Fibroblast of skin of right quadriceps (primary cell): ENCODE data around the gene ZNF740.
"Not testable (repeated sequence)": the region's sequence is repeated elsewhere in the genome, so short reads cannot be mapped to it uniquely, and the experiment has no call there.

Source experiments
- DNase-seq: peaks from one replicate; pipeline ENCODE4 v3.0.0-alpha.2; 2013

ZNF740 gene, protein sequence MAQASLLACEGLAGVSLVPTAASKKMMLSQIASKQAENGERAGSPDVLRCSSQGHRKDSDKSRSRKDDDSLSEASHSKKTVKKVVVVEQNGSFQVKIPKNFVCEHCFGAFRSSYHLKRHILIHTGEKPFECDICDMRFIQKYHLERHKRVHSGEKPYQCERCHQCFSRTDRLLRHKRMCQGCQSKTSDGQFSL

DNA sequence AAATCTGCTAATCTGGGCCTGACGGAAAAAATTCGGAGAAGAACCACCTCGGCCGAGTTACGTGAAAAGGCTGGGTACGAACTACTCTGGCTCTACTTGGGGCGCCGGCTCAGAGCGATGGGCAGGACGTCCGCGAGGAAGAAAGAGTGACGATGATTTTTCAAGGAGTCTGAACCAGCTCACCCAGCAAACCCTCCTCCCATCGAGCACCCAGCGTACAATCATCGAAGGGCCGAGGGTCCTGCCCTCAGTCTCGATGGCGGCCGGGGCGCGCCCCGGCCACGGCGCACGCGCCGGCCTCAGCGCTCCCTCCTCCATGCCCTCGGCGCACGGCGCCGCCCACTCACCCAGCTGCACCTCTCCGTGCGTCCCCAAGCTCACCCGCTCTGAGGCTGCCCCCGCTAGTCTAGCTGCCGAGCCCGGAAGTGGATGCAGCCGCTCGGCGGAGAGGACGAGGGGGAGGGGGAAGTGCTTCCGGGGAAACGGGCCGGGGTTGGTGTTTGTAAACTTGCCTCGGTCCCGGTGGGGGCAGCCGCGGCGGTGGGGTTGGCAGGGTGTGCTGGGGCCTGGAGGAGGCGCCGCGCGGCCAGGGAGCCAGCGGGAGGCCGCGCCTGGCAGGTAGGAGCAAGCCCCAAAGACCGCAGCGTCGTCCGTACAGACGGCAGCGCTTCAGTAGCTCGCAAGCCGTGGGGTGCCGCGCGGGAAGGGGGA is at the start of gene ZNF740, which contains the start of gene CSAD:
Gene ZNF740, plus strand, starts transcription at position 503 of the 711 bp plus-strand sequence. CDS start 1,262 bp downstream, outside the sequence.
Gene CSAD, minus strand, starts transcription at position 706 of the 711 bp plus-strand sequence. CDS start 7,455 bp downstream, outside the sequence.
- peak; percentile 98 for DNase-seq

DNA sequence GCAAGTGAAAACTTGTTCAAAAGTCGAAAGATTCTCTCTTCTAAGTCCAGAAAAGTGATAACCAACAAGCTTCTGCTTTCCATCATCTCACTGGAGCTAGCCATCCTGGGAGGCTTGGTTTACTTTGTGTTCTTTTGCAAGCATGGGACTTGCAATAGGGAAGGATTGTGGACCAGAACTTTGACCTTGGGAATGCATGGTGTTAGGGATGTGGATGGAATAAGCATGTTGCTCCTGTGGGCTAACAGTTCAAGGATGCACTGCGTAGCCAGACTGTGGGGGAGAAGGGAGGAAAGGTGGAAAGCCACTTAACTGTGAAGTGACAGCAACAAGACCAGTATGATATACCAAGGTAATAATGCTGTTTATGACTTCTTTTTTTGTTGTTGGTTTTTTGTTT is 48.7 kb upstream of the ZNF740 start:
- no peak for DNase-seq

DNA sequence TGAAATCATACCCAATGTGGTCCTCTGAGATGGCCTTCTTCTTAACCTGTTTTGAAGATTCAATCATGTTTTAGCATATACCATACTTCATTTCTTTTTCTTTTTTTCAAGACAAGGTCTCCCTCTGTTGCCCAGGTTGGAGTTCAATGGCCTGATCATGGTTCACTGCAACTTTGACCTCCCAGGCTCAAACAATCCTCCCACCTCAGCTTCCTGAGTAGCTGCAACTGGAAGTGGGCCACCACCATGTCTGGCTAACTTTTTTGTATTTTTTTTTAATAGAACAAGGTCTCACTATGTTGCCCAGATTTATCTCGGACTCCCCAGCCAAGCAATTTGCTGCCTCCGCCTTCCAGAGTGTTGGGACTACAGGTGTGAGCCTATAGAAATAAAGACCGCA is 46.8 kb upstream of the ZNF740 start:
- DNase-seq: no peak

DNA sequence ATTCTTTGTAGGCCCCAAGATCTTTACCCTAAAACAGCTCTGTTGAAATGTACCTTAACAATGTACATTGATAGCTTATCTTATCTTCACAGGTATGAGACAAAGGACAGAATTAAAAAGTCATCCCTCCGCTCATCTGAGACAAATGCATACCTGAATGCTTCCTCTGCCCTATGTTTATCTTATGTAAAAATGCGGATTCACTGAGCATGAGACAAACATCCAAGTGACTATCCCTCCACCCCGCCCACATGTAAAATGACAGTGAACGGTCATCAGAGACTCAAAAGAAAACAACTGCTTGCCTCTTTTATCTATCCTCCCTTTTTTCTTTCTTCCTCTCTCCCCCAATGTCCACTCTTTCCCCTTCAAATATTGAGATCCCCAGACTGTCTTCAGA is 37.2 kb upstream of the ZNF740 start:
- no peak for DNase-seq

DNA sequence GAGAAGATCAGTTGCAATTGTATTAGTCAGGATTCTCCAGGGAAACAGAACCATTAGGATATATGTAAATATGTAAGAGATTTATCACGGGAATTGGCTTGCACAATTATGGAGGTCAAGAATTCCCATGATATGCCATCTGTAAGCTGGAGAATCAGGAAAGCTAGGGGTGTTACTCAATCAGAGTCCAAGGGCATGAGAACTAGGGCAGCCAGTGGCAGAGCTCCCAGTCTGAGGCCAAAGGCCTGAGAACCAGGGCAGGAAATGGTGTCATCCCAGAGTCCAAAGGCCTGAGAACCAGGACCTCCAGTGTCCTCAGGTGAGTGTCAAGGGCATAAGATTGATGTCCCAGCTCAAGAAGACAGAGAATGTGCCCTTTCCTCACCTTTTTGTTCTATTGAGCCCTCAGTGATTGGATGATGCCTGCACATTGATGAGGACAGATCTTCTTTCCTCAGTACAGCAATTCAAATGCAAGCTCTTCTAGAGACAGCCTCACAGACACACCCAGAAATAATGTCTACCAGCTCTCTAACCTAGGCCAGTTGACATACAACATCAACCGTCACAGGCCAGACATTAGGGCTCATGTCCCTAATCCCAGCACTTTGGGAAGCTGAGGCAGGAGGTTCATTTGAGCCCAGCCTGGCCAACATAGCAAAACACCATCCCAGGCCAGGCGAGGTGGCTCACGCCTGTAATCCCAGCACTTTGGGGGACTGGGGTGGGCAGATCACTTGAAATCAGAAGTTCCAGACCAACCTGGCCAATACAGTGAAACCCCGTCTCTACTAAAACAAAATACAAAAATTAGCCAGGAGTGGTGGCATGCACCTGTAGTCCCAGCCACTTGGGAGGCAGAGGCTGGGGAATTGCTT is 34.9 kb upstream of the ZNF740 start:
- peak; percentile 14 for DNase-seq

DNA sequence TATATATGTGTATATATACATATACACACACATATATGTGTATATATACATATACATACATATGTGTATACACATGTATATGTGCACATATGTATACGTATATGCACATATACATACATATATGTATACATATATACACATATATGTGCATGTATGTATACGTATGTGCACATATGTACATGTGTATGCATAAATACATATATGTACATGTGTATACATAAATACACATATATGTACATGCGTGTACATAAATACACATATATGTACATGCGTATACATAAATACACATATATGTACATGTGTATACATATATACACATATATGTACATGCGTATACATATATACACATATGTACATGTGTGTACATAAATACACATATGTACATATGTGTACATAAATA is 33.3 kb upstream of the ZNF740 start:
- DNase-seq: no peak

DNA sequence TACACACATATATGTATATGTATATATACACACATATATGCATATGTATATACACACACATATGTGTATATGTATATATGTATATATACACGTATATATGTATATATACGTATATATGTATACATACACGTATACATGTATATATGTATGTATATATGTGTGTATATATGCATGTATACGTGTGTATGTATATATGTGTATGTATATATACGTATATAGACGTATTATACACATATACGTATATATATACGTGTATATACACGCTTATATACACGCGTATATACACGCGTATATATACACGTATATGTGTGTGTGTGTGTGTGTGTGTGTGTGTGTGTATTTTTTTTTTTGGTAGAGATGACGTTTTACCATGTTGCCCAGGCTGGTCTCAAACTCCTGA is 32.9 kb upstream of the ZNF740 start:
- DNase-seq: no peak

DNA sequence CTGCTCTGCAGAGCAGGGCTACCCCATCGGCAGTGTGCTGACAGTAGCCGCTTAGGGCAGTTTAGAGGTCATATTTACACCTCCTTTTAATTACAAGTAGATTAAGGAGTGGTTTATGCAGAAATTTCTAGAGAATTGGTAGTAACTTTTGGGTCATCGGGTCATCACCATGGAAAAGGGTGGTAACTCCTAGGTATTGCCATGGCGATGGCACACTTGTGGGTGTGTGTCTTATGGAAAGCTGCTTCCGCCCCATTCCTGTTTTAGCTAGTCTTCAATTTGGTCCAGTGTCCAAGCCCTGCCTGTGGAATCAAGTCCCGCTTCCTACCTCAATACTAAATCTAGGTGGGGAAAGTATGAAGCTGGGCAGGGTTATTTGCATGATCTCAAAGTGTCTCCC is 29.5 kb upstream of the ZNF740 start:
- no peak for DNase-seq

DNA sequence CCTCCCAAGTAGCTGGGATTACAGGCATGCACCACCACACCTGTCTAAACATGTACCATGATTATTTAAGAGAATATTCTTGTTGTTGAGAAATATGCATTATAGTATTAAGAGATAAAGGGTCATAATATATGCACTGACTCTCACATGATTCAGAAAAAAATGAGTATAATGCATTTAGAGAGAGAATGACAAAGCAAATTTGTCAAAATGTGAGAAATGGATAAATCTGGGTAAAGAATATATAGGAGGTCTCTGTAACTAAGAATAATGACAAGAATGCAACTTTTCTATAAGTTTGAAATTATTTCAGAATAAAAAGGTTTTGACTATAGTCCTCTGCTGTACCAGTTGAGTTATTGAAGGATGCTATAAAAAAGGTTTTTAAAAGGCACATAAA is 28.1 kb upstream of the ZNF740 start:
- no peak for DNase-seq

DNA sequence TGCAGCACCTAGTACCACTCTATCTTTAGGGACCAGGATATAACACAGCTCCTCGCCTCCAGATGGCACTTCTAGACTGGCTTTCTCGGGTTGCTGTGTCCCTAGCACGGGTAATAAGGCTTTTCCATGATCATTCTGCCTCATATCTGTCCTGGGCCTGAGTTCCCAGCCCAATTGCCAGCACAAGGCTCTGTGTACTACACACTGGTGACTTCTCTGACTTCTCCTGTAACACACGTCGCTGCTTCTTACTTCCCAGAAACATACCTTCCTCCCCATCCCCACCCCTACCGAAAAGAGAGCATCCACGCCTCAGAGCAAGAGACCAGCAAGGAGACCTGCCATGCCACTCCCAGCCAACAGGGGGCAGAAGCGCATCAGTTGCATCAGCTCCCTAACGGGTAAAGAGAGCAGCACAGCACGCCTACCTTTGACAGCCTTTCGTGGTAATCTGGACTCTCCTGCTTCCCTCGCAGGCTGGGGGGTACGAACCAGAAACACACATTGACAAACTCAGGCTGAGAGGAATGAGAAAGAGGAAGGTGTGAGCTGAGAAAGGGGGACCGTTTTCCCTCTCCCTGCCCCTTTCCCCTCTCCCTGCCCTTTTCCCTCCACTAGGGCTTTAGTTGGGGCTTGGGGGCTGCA is 21.2 kb upstream of the ZNF740 start:
- peak; percentile 79 for DNase-seq

DNA sequence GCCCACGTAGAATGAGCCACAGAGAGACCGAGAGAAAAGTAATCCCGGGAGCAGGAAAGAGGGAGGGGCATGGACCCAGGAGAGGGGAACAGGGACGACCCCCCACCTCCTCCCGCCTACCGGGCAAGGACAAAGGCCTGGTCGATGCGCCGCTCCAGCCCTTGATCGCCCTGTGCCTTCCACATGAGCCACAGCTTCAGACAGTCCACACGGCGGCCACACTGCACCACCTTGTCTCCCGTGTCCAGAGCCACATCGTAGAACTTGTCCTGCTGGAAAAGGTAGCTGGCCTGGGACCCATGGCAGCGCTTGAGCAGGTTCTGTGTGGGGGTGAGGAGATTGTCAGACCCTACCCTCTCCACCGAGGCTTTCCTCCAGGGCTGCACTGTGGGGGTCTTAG is 20.5 kb upstream of the ZNF740 start:
- DNase-seq: no peak

DNA sequence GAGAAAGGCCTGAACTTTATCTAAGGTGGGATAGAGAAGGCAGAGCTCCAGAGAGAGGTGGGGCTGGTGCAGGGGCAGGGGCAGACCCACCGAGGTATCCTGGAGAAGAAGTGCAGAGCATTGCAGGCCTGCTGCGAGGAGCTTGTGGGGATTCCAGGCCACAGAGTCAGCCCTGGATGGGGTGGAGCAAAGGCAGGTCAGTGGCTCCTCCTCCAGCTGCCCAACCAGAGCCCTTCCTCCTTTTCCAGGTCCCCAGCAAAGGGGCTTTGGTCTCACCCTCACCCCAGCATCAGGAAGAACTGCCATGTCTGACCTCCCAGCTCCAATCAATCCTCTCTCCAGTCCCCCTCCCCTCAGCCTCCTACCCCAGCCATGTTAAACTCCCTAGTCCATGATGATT is 19.8 kb upstream of the ZNF740 start:
- DNase-seq: no peak

DNA sequence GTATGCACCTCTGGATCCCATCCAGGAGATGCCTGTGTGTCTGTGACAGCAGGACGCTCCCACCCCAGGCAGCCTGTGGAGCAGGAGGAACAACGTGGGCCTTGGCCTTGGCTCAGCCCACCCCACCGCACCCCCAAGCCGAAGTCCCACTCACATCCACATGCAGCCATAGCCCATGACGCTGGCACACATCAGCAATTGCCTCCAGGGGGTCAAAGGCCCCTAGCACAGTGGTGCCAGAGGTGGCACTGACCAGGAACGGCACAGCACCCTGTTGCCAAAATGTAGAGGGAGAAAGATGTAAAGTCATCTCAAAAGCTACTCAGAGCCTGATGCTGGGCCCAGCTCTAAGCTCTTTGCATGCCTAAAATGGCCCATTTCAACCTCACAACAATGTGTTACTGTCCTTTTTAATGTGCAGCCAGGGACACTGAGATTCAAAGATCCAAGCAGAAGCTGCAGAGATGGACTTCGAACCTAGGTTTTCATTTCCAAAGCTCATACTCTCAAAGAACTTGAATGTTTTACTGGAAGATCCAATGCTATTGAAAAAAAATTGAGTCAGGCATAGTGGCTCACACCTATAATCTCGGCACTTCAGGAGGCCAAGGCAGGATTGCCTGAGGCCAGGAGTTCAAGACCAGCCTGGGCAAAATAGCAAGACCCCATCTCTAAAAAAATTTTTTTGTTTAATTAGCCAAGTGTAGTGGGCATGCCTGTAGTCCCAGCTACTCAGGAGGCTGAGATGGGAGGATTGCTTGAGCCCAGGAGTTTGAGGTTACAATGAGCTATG is 19.2 kb upstream of the ZNF740 start:
- no peak for DNase-seq

DNA sequence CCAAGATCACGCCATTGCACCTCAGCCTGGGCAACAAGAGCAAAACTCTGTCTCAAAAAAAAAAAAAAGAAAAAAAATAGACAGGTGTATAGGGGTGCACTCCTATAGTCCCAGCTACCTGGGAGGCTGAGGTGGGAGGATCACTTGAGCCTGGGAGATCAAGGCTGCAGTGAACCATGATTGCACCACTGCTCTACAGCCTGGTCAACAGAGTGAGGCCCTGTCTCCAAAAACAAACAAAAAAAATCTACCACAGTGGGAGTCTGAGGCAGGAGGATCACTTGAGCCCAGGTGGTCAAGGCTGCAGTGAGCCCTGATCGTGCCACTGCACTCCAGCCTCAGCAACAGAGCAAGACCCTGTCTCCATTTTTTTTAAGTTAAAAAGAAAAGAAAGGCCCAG is 17.5 kb upstream of the ZNF740 start:
- not testable (repeated sequence) for DNase-seq

DNA sequence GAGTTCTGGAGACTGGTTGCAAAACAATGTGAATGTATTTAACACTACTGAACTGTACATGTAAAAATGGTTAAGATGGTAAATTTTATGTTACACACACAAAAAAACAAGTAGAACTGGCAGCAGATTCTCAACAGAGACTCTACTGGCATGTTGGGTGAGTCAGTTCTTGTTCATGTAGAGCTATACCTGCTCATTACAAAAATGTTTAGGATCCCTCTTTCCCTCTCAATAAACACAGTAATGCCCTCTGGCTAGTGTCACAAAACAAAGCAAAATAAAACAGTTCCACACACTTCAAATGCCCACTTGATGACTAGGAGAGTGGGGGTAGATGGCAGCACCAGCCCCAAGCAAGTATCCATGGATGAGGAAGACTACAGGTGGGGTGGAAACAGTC is 13.7 kb upstream of the ZNF740 start:
- no peak for DNase-seq

DNA sequence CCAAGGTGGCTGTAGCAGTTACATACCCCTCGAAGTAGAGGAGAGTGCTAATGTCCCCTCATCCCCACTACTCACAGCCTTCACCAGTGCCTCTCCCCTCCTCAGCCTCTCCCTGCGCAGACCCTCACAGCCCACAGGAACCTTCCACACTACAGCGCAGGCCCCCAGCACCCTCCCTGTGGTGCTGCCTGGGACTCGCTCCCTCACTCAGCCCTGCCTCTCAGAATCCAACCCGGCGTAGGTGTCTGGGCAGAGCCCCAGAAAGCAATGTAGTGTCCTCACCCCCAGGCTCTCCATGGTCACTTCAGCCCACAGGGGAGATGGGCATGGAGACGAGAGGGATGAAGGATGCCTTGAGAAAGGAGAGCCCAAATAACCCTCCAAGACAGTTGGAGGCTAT is 10.9 kb upstream of the ZNF740 start:
- DNase-seq: no peak

DNA sequence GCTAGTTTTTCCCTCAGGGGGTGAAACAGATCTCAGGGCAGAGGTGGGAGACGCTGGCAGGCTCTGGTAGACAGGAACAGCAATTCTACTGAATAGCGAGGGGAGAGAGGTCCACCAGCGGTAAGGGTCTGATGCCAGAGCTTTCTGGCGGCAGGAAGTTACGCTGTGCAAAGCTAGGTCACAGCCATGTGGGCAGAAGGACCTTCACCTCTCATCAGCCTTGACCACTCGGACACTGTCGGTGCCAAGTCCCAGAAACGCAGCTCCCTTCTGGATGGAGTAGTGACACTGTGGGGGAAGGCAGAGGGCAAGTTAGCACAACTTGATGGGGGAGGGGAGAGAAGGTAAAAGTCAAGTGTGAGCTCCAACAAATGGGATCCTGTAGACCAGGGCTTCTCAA is 10.3 kb upstream of the ZNF740 start:
- no peak for DNase-seq

DNA sequence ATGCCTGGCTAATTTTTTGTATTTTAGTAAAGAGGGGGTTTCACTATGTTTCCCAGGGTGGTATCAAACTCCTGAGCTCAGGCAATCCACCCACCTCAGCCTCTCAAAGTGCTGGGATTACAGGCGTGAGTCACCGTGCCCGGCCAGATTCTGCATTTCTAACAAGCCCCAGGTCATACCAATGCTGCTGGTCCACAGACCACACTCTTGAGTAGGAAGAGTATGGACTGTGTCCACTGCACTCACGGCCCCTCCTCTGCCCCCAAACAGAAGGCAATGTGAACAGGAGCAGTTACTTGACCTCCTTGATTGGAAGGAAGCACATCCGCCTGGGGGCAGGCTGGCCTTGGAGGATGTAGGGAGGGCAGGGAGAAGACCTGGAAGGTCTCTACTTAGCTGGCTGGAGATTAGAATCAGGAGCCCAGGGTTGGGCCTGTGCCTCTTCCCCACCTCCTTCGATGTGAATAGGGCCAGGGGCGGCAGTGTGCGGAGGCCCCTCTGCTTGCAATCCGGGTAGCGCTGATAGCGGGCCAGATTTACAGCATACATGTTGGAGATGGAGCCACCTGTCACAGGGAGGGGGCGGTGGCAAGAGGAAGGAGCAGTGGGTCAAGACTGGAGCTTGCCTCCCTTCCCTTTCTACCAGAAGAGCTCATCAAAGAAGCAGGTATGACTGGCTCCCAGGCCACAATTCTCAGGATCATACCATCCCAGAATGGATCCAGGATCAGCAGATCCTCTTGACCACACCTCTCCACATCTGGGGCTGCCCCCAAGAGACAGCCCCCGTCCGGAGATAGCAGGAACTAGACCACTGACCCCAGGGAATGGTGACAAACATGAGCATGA is 9.4 kb upstream of the ZNF740 start:
- DNase-seq: no peak

DNA sequence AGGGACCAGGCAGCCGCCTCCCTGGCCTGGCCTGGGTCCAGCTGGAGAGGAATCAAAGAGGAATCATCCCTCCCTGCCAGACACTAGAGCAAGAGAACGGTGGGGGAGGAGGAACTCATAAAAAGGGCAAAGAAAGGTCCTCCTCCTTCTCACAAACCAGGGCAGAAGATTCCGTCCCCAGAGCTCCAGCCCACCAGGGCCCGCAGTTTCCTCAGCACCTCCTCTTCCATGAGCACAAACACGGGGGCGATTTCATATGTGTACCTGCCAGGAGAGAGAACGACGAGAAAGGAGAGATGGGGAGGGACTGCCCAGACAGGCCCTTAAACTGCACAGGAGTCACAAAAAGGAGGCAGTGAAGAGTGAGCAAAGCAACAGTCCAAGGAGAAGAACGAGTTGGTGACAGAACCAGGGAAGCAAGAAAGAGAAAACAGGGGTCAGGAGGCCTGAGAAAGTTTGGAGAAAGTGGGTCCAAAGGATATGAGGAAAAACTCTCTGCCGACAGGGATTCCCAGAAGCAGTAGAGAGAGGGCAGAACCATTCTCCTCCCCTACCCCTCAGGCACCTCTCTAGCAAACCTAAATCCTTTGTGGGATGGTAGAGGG is 8.7 kb upstream of the ZNF740 start:
- DNase-seq: peak; percentile 40

DNA sequence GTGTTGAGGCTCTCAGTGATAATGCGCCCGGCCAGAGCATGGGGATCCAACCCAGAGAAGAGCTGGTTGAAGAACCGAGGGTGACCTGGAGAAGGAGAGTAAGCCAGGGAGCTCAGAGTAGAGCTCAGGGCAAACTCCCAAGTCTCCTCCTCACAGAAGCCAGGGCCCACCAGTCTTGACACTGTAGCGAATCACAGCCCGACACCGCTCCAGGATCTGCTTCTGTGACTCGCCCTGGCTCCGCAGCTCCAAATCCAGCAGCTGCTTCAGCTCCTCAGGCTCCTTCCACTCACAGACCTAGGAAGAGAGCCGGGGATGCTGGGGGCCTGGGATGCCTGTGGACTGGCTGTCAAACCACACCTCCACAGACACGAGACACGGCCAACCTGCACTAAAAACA is 8.2 kb upstream of the ZNF740 start:
- peak; percentile 81 for DNase-seq
